Vagina (tissue), 2 donors: Measurements from ENCODE around the gene TBC1D26. TPM values are rescaled to one million over a fixed set of nuclear protein-coding genes. Genes with fewer than 3 reads are reported as not detected.
"Not testable (repeated sequence)": the region's sequence is repeated elsewhere in the genome, so short reads cannot be mapped to it uniquely, and the experiment has no call there.

Source experiments
- DNase-seq, 2 donors: peaks; one replicate each; pipeline ENCODE4 v3.0.0-alpha.2; 2017; ENCODE audit errors: extremely low spot score in 2 of 2
- H3K27ac ChIP-seq: fragments of 200-600 bp; sonication (generic); one replicate; pipeline ENCODE4 v1.5.1; 2019
- H3K27me3 ChIP-seq: fragments of 200-600 bp; sonication (generic); one replicate; pipeline ENCODE4 v1.5.1; 2019
- H3K36me3 ChIP-seq, 2 donors: fragments of 200-600 bp; sonication (generic); one replicate each; pipeline ENCODE4 v1.5.1; 2017 to 2019
- H3K4me1 ChIP-seq: fragments of 200-600 bp; sonication (generic); one replicate; pipeline ENCODE4 v1.5.1; 2019
- H3K4me3 ChIP-seq, 2 donors: fragments of 200-600 bp; sonication (generic); 1 replicate in 1 of 2; 2 replicates in 1 of 2; pipeline ENCODE4 v1.5.1; 2016 to 2019
- H3K9me3 ChIP-seq: fragments of 200-600 bp; sonication (generic); one replicate; pipeline ENCODE4 v1.5.1; 2019
- POLR2A ChIP-seq, 2 donors: fragments of 450-650 bp; IDR thresholded peaks; one replicate each; pipeline ENCODE4 v1.6.1; 2017; ENCODE audit warnings: antibody characterized with exemption in 2 of 2, mild to moderate bottlenecking in 2 of 2, moderate library complexity in 2 of 2
- POLR2AphosphoS5 ChIP-seq, 2 donors: sonication (generic); formaldehyde crosslinking; IDR thresholded peaks; one replicate each; pipeline ENCODE4 v1.9.0; 2017; ENCODE audit warnings: antibody characterized with exemption in 2 of 2, mild to moderate bottlenecking in 2 of 2, low read depth in 1 of 2; ENCODE audit not compliant: insufficient read depth in 1 of 2
- intact Hi-C: fragments of 100-400 bp; cut with DNase I; formaldehyde crosslinking; loops from one replicate; pipeline ENCODE4 v1.15.1; 2023
- small RNA-seq: library from RNA; depleted of rRNA; stranded (forward); fragments of <200 nt; gene quantifications from one replicate; pipeline ENCODE3, GENCODE V24; 2016
- total RNA-seq: library from RNA; depleted of rRNA; stranded (reverse); fragments of >200 nt; gene quantifications from one replicate; pipeline ENCODE4 v1.2.3, GENCODE V29; 2016
- TF ChIP-seq, protein P1 (sequence below), 3 experiments: fragments of 450-650 bp in 2 of 3; fragments of 200-600 bp in 1 of 3; sonication (generic) in 1 of 3; IDR thresholded peaks; one replicate each; pipeline ENCODE4 v1.5.1; 2017 to 2019; ENCODE audit warnings: antibody characterized with exemption in 3 of 3, mild to moderate bottlenecking in 2 of 3, moderate library complexity in 2 of 3

TBC1D26 gene
- total RNA-seq, 1 donor from 2014 or later, result 4.2 TPM

DNA sequence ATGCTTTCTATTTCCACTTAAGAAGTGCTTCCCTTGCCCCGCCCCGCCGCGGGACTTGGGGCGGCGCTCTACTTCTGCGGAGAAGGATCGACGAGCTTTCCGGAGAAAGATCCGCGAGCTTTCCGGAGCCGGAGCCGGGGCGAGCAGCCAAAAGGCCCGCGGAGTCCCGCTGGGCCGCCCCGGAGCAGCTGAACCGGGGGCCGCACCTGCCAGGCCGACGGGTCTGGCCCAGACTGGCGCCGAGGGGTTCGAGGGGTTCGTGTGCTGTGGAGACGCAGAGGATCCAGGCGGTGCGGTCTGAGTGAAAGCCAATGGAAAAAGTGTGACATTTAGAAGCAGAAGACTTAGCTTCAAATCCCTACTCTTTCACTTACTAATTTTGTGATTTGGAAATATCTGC is 50.8 kb downstream of the TBC1D26 start:
- Histone ChIP-seq H3K27me3 (no peaks in the 10 kb centered on the region), H3K36me3 (no peaks in the 10 kb centered on the region), H3K27ac (peak overlapping the region; percentile 22), H3K9me3 (no peaks in the 10 kb centered on the region), H3K4me3 (peak overlapping the region; percentile 41 to 42), H3K4me1 (peaks cover 9% of the 10 kb centered on the region)
- no peak for TF ChIP-seq POLR2A (IDR thresholded peaks at IDR 0.05)
- TF ChIP-seq, protein P1, sequence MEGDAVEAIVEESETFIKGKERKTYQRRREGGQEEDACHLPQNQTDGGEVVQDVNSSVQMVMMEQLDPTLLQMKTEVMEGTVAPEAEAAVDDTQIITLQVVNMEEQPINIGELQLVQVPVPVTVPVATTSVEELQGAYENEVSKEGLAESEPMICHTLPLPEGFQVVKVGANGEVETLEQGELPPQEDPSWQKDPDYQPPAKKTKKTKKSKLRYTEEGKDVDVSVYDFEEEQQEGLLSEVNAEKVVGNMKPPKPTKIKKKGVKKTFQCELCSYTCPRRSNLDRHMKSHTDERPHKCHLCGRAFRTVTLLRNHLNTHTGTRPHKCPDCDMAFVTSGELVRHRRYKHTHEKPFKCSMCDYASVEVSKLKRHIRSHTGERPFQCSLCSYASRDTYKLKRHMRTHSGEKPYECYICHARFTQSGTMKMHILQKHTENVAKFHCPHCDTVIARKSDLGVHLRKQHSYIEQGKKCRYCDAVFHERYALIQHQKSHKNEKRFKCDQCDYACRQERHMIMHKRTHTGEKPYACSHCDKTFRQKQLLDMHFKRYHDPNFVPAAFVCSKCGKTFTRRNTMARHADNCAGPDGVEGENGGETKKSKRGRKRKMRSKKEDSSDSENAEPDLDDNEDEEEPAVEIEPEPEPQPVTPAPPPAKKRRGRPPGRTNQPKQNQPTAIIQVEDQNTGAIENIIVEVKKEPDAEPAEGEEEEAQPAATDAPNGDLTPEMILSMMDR (IDR thresholded peaks at IDR 0.05), result no peak
- TF ChIP-seq POLR2AphosphoS5 (IDR thresholded peaks at IDR 0.05; ENCODE audit: insufficient read depth in 1 of 2, low read depth in 1 of 2), result peak in 1 of 2 donors; percentile 24
- no peak for DNase-seq
- intact Hi-C loops, result no loop called here

DNA sequence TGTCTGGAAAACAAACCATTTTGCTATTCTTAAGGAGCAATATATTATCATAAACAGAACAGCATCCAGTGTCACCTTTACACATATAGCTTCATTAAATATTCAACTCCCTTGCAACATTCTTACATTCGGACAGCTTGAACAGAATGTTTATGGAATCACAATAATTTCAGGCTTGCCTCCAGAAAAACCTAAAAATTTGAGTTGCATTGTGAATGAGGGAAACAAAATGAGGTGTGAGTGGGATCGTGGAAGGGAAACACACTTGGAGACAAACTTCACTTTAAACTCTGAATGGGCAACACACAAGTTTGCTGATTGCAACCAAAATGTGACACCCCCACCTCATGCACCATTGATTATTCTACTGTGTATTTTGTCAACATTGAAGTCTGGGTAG is 51.4 kb downstream of the TBC1D26 start:
- no peak overlapping the region for H3K27ac ChIP-seq

DNA sequence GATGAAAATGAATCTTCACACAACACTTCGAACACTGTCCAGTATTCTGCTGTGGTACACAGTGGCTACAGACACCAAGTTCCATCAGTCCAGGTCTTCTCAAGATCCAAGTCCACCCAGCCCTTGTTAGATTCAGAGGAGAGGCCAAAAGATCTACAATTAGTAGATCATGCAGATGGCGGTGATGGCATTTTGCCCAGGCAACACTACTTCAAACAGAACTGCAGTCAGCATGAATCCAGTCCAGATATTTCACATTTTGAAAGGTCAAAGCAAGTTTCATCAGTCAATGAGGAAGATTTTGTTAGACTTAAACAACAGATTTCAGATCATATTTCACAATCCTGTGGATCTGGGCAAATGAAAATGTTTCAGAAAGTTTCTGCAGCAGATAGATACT is 52.3 kb downstream of the TBC1D26 start:
- H3K4me3 ChIP-seq, H3K27ac ChIP-seq, H3K36me3 ChIP-seq, intact Hi-C loops, H3K27me3 ChIP-seq, DNase-seq, H3K4me1 ChIP-seq, H3K9me3 ChIP-seq: not testable (repeated sequence)

More for the DNA sequence above, 51.4 kb downstream of the TBC1D26 start:
- intact Hi-C loops, result no loop called here
- Histone ChIP-seq H3K4me3 (no peak overlapping the region), H3K9me3 (no peaks in the 10 kb centered on the region), H3K27me3 (no peaks in the 10 kb centered on the region), H3K36me3 (no peaks in the 10 kb centered on the region), H3K4me1 (peaks cover 9% of the 10 kb centered on the region)
- TF ChIP-seq, protein P1 (IDR thresholded peaks at IDR 0.05), result no peak
- no peak for TF ChIP-seq POLR2A (IDR thresholded peaks at IDR 0.05)
- TF ChIP-seq POLR2AphosphoS5 (IDR thresholded peaks at IDR 0.05; ENCODE audit: insufficient read depth in 1 of 2, low read depth in 1 of 2), result no peak
- no peak for DNase-seq

DNA sequence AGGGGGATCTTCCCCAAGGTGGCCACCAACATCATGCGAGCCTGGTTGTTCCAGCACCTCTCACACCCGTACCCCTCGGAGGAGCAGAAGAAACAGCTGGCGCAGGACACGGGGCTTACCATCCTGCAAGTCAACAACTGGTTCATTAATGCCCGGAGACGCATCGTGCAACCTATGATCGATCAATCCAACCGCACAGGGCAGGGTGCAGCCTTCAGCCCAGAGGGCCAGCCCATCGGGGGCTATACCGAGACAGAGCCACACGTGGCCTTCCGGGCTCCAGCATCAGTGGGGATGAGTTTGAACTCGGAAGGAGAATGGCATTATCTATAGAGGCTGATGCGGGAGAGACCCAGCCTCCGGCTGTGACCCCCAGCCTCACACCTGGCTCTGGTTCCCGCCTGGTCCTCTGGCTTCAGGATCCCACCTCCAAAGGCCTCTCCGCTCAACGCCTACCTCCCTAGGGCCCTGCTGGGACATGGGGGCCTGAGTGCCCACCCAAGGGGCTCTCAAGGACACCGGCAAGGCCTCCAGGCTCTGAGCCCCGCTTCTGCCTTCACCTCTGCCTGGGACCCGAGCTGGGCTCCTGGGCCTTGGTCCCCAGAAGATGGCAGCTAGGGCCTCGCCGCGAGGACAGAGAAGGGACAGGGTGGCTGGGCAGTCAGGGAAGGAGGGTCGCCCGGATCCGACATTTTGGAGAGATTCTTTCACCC is 55.4 kb downstream of the TBC1D26 start:
- H3K9me3 ChIP-seq, H3K27me3 ChIP-seq, H3K27ac ChIP-seq, H3K4me1 ChIP-seq, H3K36me3 ChIP-seq, intact Hi-C loops, H3K4me3 ChIP-seq, DNase-seq: not testable (repeated sequence)

DNA sequence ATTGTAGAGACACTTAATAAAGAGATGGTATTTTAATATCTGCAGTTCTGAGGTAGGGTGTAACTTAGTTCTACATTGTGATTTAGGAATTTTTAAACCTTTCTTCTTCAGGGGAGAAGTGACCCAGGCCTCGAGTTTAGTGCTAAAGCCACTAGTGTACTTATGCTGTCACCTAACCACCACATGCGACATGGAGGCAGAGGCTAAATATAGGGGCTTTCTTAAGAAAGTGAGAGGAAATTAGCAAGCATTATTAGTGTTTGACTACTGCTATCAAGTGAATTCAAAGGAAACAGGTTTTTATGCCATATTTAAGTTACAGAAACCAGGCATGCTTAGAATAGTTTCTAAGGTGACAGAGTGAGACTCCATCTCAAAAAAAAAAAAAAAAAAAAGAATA is 56.3 kb downstream of the TBC1D26 start:
- H3K4me3 ChIP-seq, H3K9me3 ChIP-seq, DNase-seq, intact Hi-C loops, H3K36me3 ChIP-seq, H3K27me3 ChIP-seq, H3K27ac ChIP-seq, H3K4me1 ChIP-seq: not testable (repeated sequence)

Small RNA genes within 50 kb of the gene (small RNA-seq; reads per million reads assigned to genes)
- gene AC015922.1 (not detected), gene RNA5SP436 (not detected)

Other genes with a start within 250 kb of the TBC1D26 start
- 30.2 TPM for gene TVP23C, start 168.8 kb upstream of the TBC1D26 start, total RNA-seq
- 6.9 TPM for gene FBXW10B, start 112.6 kb upstream of the TBC1D26 start, total RNA-seq
- 66.3 TPM for gene TRIM16, start 48.0 kb upstream of the TBC1D26 start, total RNA-seq
- 13.3 TPM for gene ZNF286A, start 32.5 kb upstream of the TBC1D26 start, total RNA-seq
- 33.4 TPM for gene ADORA2B, start 212.8 kb downstream of the TBC1D26 start, total RNA-seq